Stimulated activated CD4-positive, alpha-beta T cell treated with anti-CD3 and anti-CD28 coated beads, Interleukin-2, amount 100 ng/mL, for 4 hours (primary cell): ENCODE measurements around the gene SDK1.

Experiments
- DNase-seq: peaks from one replicate; pipeline ENCODE4 v3.0.0-alpha.2; 2020; ENCODE audit warnings: low read depth

The SDK1 gene

GRCh38 chr7:4135301-4135700, 834.2 kb downstream of the SDK1 start:
- DNase-seq: no peak

GRCh38 chr7:4136036-4136435, 835.0 kb downstream of the SDK1 start:
- DNase-seq: no peak

- DNase-seq: no peak
These were observed 835.6 kb downstream of the SDK1 start for GRCh38 chr7:4136501-4137110.

DNA sequence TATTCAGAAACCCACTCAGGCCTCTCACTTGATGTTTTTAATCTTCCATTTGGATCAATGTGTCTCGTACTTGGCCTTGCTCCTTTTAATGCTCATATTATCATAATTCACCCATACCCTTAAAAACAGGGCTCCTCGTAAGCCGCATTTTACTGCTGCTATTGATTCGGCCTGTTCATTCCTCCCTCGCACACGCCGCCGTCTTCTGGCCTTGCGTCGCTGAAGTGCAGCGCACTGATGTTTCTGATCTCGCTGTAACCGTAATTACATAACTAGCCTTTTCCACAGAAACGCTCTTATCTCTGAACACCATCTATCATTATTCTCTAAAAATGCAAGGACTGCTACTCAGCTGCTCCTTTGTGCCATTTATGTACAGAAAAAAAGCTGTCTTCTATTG, 836.5 kb downstream of the SDK1 start:
- no peak for DNase-seq

GRCh38 chr7:4138866-4139265, 837.8 kb downstream of the SDK1 start:
- DNase-seq: no peak

DNA sequence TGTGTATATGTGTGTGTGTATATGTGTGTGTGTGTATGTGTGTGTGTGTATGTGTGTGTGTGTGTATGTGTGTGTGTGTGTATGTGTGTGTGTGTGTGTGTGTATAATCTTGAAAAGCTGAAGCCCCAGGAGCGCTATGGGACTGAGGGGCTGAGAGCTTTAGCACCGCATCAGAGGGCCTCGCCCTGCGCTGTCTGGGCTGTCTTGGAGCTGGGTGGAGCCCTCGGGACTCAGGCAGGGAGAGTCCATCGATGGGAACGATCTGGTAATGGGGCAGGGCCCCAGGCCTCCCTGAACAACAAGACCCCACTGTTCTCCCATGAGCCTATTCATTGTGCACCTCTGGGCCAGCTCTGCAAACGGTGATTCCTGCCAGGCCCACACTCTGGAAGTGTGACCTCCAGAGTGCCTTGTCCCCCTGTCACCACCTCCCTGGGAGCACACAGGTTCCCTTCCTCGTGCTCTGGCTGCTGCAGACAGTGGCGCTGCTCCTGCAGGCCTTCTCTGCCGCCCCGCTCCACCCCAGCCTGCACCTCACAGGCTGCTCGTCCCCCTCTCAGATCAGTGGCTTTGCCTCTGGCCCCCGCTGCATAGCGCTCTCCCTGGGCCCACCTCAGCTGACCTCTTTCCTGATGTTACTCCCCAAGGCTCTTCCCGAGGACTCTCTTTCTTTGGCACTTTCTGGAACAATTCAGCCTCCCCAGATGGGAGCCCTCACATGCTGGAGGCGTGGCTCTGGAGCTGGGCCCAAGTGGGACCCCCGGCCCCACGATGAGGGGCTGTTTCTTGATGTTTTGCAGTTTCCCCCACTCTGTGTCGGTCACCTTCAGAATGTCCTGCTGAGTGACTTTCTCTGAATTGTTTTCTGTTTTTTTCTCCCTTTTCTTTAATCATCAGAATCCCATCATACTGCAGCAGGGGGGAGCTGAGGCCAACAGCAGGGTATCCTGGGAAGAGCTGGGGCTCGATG, 838.9 kb downstream of the SDK1 start:
- DNase-seq: no peak

DNA sequence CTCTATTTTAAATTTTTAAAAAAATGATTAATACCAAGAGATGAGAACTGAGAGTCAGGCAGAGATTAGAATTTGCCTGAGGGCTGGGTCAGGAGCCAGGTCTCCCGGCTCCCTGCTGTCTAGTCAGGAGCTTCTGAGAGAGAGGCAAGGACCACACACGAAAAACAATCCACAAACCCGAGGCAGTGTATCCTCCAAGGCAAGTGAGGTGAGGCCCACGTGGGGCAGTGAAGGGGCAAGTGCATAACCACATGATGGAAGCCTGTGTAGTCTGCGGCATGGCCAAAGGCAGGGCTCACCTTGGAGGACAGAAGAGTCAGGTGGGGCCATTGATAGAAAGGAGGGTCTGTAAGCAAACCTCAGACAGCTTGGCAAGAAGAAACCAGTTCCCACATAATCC, 839.9 kb downstream of the SDK1 start:
- DNase-seq: no peak

- DNase-seq: no peak
These were observed 842.0 kb downstream of the SDK1 start for GRCh38 chr7:4143006-4143405.

DNA sequence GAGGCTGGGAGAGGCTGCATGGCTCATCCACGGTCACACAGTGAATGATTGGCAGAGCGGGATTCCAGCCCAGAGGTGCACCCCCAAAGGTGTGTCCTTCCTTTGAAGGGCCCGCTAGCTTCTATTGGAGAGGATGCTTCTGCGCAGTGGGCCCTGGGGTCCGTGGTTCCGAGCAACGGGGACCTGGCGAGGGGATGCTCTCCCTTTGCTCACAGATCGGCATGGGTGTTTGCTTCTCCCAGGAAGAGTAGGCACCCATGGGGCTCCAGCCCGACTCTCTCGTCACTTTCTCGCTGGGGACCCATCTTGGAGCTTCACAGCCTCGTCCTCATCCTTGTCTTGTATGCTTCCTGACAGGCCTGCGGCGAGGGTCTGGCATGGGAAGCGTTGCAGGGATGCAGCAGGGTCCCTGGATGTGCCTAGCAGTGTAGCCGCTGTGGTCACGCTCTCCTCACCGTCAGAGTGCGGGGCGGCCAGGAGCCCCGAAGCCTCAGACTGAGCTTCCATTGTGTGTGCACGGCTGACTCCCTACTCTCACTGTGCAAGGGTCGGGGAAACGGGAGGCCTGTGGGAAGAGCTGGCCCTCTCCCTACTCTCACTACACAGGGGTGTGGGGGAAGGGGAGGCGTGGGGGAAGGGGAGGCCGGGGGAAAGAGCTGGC, 842.6 kb downstream of the SDK1 start:
- DNase-seq: no peak

- no peak for DNase-seq
These were observed 843.2 kb downstream of the SDK1 start for GRCh38 chr7:4144172-4144701.

DNA sequence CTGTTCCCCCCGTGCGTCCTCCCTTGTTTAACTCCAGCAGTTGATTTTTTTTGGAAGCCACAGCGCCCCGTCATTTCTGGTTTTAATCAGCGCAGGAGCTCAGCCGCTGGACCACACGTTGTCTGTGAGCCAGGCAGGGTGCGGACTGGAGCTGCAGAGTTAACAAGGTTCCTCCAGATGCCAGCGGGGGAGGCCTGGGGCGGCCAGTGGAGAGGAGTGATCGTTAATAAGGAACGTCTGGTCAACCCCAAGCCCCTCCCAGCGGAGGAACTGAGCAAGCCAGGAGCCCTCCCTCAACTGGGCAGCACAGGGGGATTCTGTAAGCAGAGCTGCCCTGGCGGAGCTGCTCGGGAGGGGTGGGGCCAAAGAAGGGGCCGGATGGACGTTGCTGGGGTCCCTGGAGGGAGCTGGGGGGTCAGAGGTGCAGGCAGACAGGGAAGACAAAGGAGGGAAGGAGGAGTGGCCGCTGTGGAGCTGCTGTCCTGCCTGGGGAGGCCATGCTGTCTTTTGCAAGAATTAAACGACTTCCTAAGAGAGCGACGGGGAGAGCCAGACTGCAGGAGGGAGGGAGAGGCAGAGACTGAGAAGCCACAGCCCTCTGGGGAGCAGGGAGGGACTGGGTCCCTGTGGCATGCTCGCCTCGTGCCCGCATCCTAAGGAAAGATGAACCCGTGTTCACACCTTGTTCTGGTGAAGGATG, 843.9 kb downstream of the SDK1 start:
- DNase-seq: no peak

- no peak for DNase-seq
These were observed 844.5 kb downstream of the SDK1 start for GRCh38 chr7:4145576-4145975.

DNA sequence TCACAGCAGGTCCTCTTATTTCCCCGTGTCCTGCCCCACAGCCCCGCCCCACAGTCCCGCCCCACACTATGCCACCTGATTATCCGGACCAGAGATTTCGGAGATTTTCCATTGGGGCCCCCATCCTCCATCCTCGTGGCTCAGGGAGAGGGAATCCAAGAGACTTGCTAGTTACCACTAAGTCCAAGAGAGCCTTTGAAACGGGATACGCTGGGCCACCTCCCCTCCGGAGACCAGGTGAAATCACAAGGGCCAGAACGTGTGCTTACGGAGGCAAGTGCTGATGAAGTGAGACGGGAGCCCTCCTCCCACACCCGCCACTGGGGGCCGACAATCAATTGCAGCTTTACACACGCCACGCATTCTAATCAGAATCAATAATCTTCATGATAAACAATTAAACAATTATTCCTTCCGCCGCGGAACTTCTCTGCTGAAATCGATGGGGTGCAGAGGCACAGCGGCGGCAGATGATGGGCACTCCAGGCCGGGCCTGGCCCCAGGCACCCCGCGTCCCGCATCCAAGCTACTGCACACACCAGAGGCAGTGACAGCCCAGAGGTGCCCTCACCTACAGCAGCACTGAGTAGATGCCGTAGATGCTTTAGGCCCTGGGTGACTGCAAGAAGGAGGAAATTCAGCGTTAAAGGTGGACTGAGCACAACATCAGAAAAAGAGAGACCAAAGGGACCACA, 847.0 kb downstream of the SDK1 start:
- DNase-seq: no peak

- DNase-seq: no peak
These were observed 848.2 kb downstream of the SDK1 start for GRCh38 chr7:4149236-4149635.

DNA sequence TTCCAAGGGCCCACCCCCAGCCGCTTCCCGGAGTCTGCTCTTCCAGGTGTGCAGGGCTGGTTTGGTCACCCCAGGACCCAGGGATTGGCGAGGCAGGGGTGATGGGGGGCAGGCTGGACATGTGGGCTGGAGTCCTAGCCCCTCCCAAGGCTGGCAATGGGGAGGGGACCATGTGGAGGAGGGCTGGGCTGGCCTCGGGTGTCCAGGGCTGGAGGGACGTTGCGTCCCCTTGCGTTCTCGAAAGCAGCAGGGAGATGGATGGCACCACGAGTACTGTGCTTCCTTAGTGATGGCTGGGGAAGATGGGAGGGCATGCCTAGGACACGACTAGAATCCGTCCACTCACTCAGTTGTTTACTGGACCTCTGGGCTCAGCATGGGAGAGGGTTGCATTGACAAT, 848.6 kb downstream of the SDK1 start:
- DNase-seq: no peak

DNA sequence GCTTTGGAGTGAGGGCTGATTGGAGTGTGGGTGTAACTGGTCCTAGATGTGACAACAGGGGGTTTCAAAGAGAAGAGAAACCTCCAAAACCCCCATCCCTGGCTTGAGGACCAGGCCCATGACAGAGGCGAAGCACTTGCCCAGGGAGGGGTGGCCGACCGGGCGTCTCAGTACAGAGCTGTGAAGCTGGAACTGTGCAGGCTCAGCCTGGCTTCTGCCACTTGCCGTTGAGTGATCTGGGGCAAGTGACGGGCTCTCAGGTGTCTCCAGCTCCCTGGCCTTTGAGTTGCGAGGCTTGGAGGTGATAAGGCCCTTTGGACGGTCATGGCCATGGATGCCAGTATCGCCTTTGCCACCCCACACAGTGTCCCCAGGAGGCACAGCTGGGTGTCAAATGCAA, 849.7 kb downstream of the SDK1 start:
- DNase-seq: no peak

DNA sequence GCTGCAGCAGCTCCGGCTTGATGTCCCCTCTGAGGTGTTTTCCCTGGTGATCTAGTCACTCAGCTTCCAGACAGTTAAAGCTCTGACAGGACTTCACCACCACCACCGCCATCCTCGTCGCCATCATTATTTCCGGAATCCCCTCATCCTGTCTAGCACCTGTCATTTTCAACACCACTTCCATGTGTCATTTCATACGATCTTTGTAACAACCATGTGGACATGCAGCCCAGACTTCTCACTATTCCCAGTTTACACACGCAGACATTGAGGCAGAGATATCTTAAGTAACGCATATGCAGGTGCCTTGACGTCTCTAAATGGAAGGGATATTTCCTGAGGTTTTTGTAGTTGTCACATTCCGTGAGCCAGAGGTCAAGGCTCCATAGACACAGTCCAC, 850.5 kb downstream of the SDK1 start:
- DNase-seq: no peak

DNA sequence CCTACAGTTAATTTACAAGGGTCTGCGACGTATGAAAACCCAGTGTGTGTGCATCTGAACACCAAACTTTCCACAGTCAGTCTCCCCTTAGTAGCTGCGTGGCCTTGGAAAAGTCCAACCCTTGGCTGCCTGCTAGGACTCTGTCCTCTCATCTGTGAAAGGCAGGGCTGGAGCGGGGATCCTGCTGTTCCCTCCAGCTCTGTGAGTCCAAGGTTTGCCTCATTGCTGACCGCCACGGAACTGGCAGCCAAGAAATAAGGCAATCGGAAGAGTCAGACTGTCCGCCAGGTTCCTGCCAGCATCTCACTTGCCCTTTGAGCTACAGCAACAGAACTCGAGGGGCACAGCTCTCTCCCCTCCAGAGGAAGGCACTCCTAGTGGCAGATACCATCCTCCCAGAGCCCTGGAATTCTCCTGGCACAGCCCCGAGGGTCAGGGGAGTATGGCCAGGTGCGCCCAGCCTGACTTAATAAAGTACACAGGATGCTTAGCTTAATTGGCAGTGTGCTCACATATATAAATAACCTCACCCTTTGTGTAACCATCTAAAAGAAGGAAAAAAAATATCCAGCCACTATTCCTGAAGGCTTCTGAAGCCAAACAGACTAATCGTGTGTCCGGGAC, 851.0 kb downstream of the SDK1 start:
- no peak for DNase-seq

DNA sequence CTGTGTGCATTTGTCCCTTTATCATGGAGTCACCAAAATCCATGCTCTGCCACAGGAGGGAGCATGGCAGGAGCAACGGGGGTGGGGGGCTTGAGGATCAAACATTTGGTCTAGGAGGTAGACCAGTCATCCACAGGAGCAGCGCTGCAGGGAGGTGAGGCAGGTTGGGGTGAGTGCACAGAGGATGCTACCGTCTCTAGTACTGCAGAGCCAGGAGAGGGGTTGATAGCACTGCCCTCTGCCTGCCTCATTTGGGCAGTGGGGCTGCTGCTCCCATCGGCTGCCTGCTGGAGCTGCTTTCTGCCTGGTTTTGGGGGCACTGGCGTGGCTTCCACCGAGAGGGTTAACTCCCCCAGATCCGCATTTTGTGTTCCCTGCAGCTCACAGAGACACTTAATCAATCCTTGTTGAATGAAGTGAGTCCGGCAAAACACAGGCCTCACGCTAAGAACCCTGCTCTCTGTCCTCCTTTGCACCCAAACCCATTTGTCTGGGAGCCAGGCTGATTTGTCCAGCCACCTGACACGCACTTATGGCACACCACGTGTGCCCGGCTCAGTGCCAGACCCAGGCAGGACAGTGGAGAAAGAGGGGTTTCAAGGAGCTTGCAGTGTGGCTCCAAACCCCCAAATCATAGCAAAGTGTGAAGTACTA, 854.0 kb downstream of the SDK1 start:
- no peak for DNase-seq

DNA sequence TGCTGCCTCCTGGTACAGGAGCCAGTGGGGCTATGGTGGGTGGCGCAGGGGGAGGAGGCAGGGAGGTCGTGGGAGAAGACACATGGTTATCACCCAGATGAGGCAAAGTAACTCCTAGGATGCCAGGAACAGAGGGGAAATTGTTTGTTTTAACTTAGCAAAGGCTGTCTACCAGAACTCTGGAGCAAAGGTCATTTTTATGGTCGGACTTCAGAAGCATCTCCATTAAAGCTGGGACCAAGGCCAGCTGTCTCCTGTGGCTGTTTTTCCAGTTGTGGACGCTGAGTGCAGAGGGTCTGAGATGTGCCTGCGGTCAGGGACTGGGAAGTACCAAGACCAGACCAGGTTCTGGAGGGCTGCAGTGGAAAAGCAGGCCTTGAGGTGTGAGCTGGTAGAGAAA, 855.1 kb downstream of the SDK1 start:
- DNase-seq: no peak

GRCh38 chr7:4157651-4158050, 856.6 kb downstream of the SDK1 start:
- no peak for DNase-seq
